HG03442 (cell line): ENCODE measurements around the gene KCNQ2.

Experiments
- ATAC-seq: cut with Tn5 transposase; IDR thresholded peaks from one replicate; pipeline ENCODE4 v1.9.1; 2021; ENCODE audit warnings: mild to moderate bottlenecking, moderate library complexity; ENCODE audit not compliant: unreplicated experiment

Gene KCNQ2

GRCh38 chr20:63439866-63440265 is 32.6 kb downstream of the KCNQ2 start:
- no peak for ATAC-seq

- ATAC-seq: no peak
Measured at GRCh38 chr20:63438121-63438520, 34.3 kb downstream of the KCNQ2 start.

- no peak for ATAC-seq
Measured at GRCh38 chr20:63435552-63435951, 36.9 kb downstream of the KCNQ2 start.

GRCh38 chr20:63434599-63435378 is 37.7 kb downstream of the KCNQ2 start:
- no peak for ATAC-seq

- ATAC-seq: no peak
Measured at GRCh38 chr20:63433756-63434531, 38.5 kb downstream of the KCNQ2 start.

GRCh38 chr20:63433351-63433750 is 39.1 kb downstream of the KCNQ2 start:
- no peak for ATAC-seq

- no peak for ATAC-seq
Measured at GRCh38 chr20:63432577-63433325, 39.7 kb downstream of the KCNQ2 start.

GRCh38 chr20:63431944-63432343 is 40.5 kb downstream of the KCNQ2 start:
- ATAC-seq: no peak

GRCh38 chr20:63430891-63431290 is 41.6 kb downstream of the KCNQ2 start:
- ATAC-seq: no peak

- ATAC-seq: no peak
Measured at GRCh38 chr20:63429992-63430391, 42.5 kb downstream of the KCNQ2 start.

- ATAC-seq: no peak
Measured at GRCh38 chr20:63428906-63429575, 43.4 kb downstream of the KCNQ2 start.

- ATAC-seq: no peak
Measured at GRCh38 chr20:63427724-63428330, 44.6 kb downstream of the KCNQ2 start.

- ATAC-seq: no peak
Measured at GRCh38 chr20:63427206-63427605, 45.2 kb downstream of the KCNQ2 start.

GRCh38 chr20:63425846-63426485 is 46.5 kb downstream of the KCNQ2 start:
- ATAC-seq: no peak

- ATAC-seq: no peak
Measured at GRCh38 chr20:63424613-63425012, 47.8 kb downstream of the KCNQ2 start.

GRCh38 chr20:63423751-63424150 is 48.7 kb downstream of the KCNQ2 start:
- no peak for ATAC-seq

- no peak for ATAC-seq
Measured at GRCh38 chr20:63422653-63423052, 49.8 kb downstream of the KCNQ2 start.

- ATAC-seq: no peak
Measured at GRCh38 chr20:63421913-63422312, 50.5 kb downstream of the KCNQ2 start.

GRCh38 chr20:63421094-63421692 is 51.3 kb downstream of the KCNQ2 start:
- no peak for ATAC-seq
